Endodermal cell (in vitro differentiated cells): ENCODE measurements around the gene SMAD2. TPM values are rescaled to one million over a fixed set of nuclear protein-coding genes. Genes with fewer than 3 reads are reported as not detected.

ENCODE experiments used
- DNase-seq: peaks from one replicate; pipeline ENCODE4 v3.0.0-alpha.2; 2017
- H3K27ac ChIP-seq: 2 replicates; pipeline ENCODE4 v1.5.1; 2013; ENCODE audit warnings: mild to moderate bottlenecking, low read depth, low read length, moderate library complexity
- H3K27me3 ChIP-seq: 2 replicates; pipeline ENCODE4 v1.6.1; 2013; ENCODE audit warnings: mild to moderate bottlenecking, low read length, moderate library complexity; ENCODE audit not compliant: insufficient read depth, control insufficient read depth, poor library complexity, severe bottlenecking
- H3K36me3 ChIP-seq: 2 replicates; pipeline ENCODE4 v1.7.0; 2013; ENCODE audit warnings: mild to moderate bottlenecking, low read length, moderate library complexity; ENCODE audit not compliant: control insufficient read depth, insufficient read depth
- H3K4me1 ChIP-seq: one replicate; pipeline ENCODE4 v1.7.0; 2013; ENCODE audit warnings: low read length; ENCODE audit not compliant: control insufficient read depth, insufficient read depth
- H3K4me3 ChIP-seq: 2 replicates; pipeline ENCODE4 v1.5.1; 2013; ENCODE audit warnings: mild to moderate bottlenecking, low read length, moderate library complexity
- H3K9ac ChIP-seq: 2 replicates; pipeline ENCODE4 v1.6.1; 2013; ENCODE audit warnings: mild to moderate bottlenecking, low read length, moderate library complexity; ENCODE audit not compliant: poor library complexity, severe bottlenecking; ENCODE audit errors: extremely low read depth
- H3K9me3 ChIP-seq: 2 replicates; pipeline ENCODE4 v1.6.1; 2013; ENCODE audit warnings: mild to moderate bottlenecking, low read length, moderate library complexity; ENCODE audit not compliant: control insufficient read depth
- H3K27ac Mint-ChIP-seq: 2 replicates; pipeline ENCODE4 v1.8.0; 2020; ENCODE audit warnings: mixed read lengths
- H3K27me3 Mint-ChIP-seq: 2 replicates; pipeline ENCODE4 v1.8.0; 2021; ENCODE audit warnings: mild to moderate bottlenecking, mixed read lengths; ENCODE audit not compliant: insufficient read depth
- H3K36me3 Mint-ChIP-seq: 2 replicates; pipeline ENCODE4 v1.8.0; 2020; ENCODE audit warnings: low read depth, mixed read lengths
- H3K4me1 Mint-ChIP-seq: 2 replicates; pipeline ENCODE4 v1.8.0; 2020; ENCODE audit warnings: mixed read lengths
- H3K4me3 Mint-ChIP-seq: 2 replicates; pipeline ENCODE4 v1.8.0; 2020; ENCODE audit warnings: mild to moderate bottlenecking, moderate library complexity, mixed read lengths
- H3K9me3 Mint-ChIP-seq: 2 replicates; pipeline ENCODE4 v1.8.0; 2020; ENCODE audit warnings: mild to moderate bottlenecking, mixed read lengths
- CTCF ChIP-seq: fragments of 200-600 bp; sonication (generic); conservative IDR thresholded peaks from 2 replicates; pipeline ENCODE4 v1.5.0; 2021; ENCODE audit warnings: antibody characterized with exemption, mild to moderate bottlenecking
- WGBS, 2 experiments: methylation state at CpG; one replicate each; pipeline versions ENCODE4 v1.1.5 to v1.1.7; 2013; ENCODE audit warnings: missing lambda C conversion rate in 2 of 2, mixed read lengths in 1 of 2; ENCODE audit not compliant: insufficient coverage in 1 of 2, insufficient read length in 1 of 2; 5-methylcytosine and 5-hydroxymethylcytosine counted together
- total RNA-seq, 2 donors: library from RNA; stranded (reverse); fragmentation: NEBNext Ultra II Directional in 1 of 2; extraction: Animal tissue kit (Norgen Biotek cat#: 25700) in 1 of 2; gene quantifications; 2 replicates in 1 of 2; 3 replicates in 1 of 2; pipeline ENCODE4 v1.2.1, GENCODE V29; 2021

Gene SMAD2
- total RNA-seq, 2 donors from 2014 or later: 156 to 189 TPM

GRCh38 chr18:47800248-47800647 is 130.2 kb downstream of the SMAD2 start:
- peaks cover 3% of the 10 kb centered on the region for H3K27me3 Mint-ChIP-seq
- Histone ChIP-seq H3K36me3 (no peaks in the 10 kb centered on the region), H3K9me3 (no peaks in the 10 kb centered on the region), H3K4me3 (no peak overlapping the region), H3K27ac (no peak overlapping the region), H3K9ac (no peak overlapping the region), H3K4me1 (no peaks in the 10 kb centered on the region), H3K27me3 (no peaks in the 10 kb centered on the region)
- H3K4me1 Mint-ChIP-seq: no peaks in the 10 kb centered on the region
- H3K27ac Mint-ChIP-seq: no peak overlapping the region
- H3K9me3 Mint-ChIP-seq: no peaks in the 10 kb centered on the region
- 87 to 93% methylated on average over 6 to 9 of the region's 10 CpGs for WGBS, 2 experiments
- no peak for DNase-seq
- H3K36me3 Mint-ChIP-seq: no peaks in the 10 kb centered on the region
- TF ChIP-seq CTCF: no peak
- no peak overlapping the region for H3K4me3 Mint-ChIP-seq

- H3K9me3 ChIP-seq: no peaks in the 10 kb centered on the region
- H3K4me1 ChIP-seq: no peaks in the 10 kb centered on the region
- Mint-ChIP-seq H3K9me3 (no peaks in the 10 kb centered on the region), H3K36me3 (no peaks in the 10 kb centered on the region), H3K27ac (no peak overlapping the region), H3K27me3 (peaks cover 2% of the 10 kb centered on the region), H3K4me1 (no peaks in the 10 kb centered on the region), H3K4me3 (no peak overlapping the region)
- H3K4me3 ChIP-seq: no peak overlapping the region
- TF ChIP-seq CTCF: no peak
- 91 to 98% methylated on average over 6 to 13 of the region's 13 CpGs for WGBS, 2 experiments
- no peak overlapping the region for H3K27ac ChIP-seq
- no peak for DNase-seq
- no peaks in the 10 kb centered on the region for H3K36me3 ChIP-seq
- no peak overlapping the region for H3K9ac ChIP-seq
- H3K27me3 ChIP-seq: no peaks in the 10 kb centered on the region
Observed at GRCh38 chr18:47799376-47799775, 131.1 kb downstream of the SMAD2 start.

GRCh38 chr18:47798366-47798765 is 132.1 kb downstream of the SMAD2 start:
- Histone ChIP-seq H3K9me3 (no peaks in the 10 kb centered on the region), H3K9ac (no peak overlapping the region), H3K4me3 (no peak overlapping the region), H3K36me3 (no peaks in the 10 kb centered on the region), H3K27ac (no peak overlapping the region), H3K4me1 (no peaks in the 10 kb centered on the region), H3K27me3 (no peaks in the 10 kb centered on the region)
- Mint-ChIP-seq H3K4me1 (no peaks in the 10 kb centered on the region), H3K4me3 (no peak overlapping the region), H3K36me3 (no peaks in the 10 kb centered on the region), H3K27ac (no peak overlapping the region), H3K27me3 (peaks cover 1% of the 10 kb centered on the region), H3K9me3 (no peaks in the 10 kb centered on the region)
- no peak for TF ChIP-seq CTCF
- DNase-seq: no peak
- WGBS, 2 experiments: 81 to 84% methylated on average over 7 to 11 of the region's 11 CpGs
